KMS-11 (cell line): ENCODE results near the gene SCAMP3.

ENCODE experiments used
- H2AFZ ChIP-seq: fragments of 200-600 bp; sonication (generic); 2 replicates; pipeline ENCODE4 v1.6.1; 2016; ENCODE audit warnings: antibody characterized with exemption, mixed run types, low read depth
- H3K27ac ChIP-seq: fragments of 200-600 bp; sonication (generic); 2 replicates; pipeline ENCODE4 v1.6.1; 2016; ENCODE audit warnings: mild to moderate bottlenecking, mixed run types
- H3K27me3 ChIP-seq: fragments of 200-600 bp; sonication (generic); 2 replicates; pipeline ENCODE4 v1.6.1; 2017; ENCODE audit warnings: mild to moderate bottlenecking, low read depth, mixed run types, moderate library complexity; ENCODE audit not compliant: insufficient read depth
- H3K36me3 ChIP-seq: fragments of 200-600 bp; sonication (generic); 2 replicates; pipeline ENCODE4 v1.6.1; 2017; ENCODE audit warnings: mild to moderate bottlenecking, mixed run types; ENCODE audit not compliant: insufficient read depth
- H3K4me1 ChIP-seq: fragments of 200-600 bp; sonication (generic); 2 replicates; pipeline ENCODE4 v1.6.1; 2016; ENCODE audit warnings: mild to moderate bottlenecking, low read depth, mixed run types; ENCODE audit not compliant: poor library complexity, severe bottlenecking
- H3K4me2 ChIP-seq: fragments of 200-600 bp; sonication (generic); 2 replicates; pipeline ENCODE4 v1.7.0; 2016; ENCODE audit warnings: mild to moderate bottlenecking, mixed run types
- H3K4me3 ChIP-seq: fragments of 200-600 bp; sonication (generic); IDR thresholded peaks from 2 replicates; pipeline ENCODE4 v1.6.1; 2017; ENCODE audit warnings: low read depth, low read length, mixed read lengths; ENCODE audit not compliant: insufficient read depth
- H3K79me2 ChIP-seq: fragments of 200-600 bp; sonication (generic); 2 replicates; pipeline ENCODE4 v1.6.1; 2016; ENCODE audit warnings: low read depth, mixed run types; ENCODE audit not compliant: insufficient read depth
- H3K9ac ChIP-seq: fragments of 200-600 bp; sonication (generic); 2 replicates; pipeline ENCODE4 v1.6.1; 2016; ENCODE audit warnings: mild to moderate bottlenecking, mixed run types
- H4K20me1 ChIP-seq: fragments of 200-600 bp; sonication (generic); 2 replicates; pipeline ENCODE4 v1.6.1; 2016; ENCODE audit warnings: mild to moderate bottlenecking, mixed run types; ENCODE audit not compliant: insufficient read depth
- TF ChIP-seq, protein P1 (sequence below): fragments of 200-600 bp; sonication (generic); conservative IDR thresholded peaks from 2 replicates; pipeline ENCODE4 v1.6.1; 2017; ENCODE audit warnings: low read depth, mild to moderate bottlenecking, antibody characterized with exemption, low read length, moderate library complexity, mixed read lengths

SCAMP3 gene

DNA sequence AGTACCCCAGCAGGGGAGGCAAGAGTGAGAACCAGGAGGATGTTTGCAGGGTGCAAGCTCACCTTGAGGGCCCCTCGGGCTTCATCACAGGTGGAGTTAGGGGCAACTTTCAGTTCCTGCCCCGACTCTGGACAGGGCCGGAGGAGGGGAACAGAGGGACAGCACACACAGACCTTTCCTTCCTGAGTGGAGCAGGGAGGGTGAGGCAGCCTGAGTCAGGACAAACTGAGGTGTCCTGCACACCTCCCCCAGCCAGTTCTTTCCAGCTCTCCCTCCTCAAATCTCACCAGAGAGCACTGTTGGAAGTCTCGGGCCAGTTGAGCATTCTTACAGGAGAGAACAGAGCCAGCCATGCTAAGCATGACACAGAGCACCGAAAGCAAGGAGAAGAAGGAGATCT is 8.4 kb downstream of the SCAMP3 start:
- Histone ChIP-seq H3K4me3 (no peak overlapping the region), H3K27me3 (no peaks in the 10 kb centered on the region), H3K4me2 (peak overlapping the region; percentile 91; the same call in 1 of the 2 replicates), H3K36me3 (peaks cover 3% of the 10 kb centered on the region; the same call in 1 of the 2 replicates), H4K20me1 (no peaks in the 10 kb centered on the region), H3K9ac (no peak overlapping the region), H3K27ac (no peak overlapping the region), H2AFZ (no peak overlapping the region), H3K79me2 (no peaks in the 10 kb centered on the region), H3K4me1 (peaks cover 31% of the 10 kb centered on the region)
- TF ChIP-seq, protein P1, sequence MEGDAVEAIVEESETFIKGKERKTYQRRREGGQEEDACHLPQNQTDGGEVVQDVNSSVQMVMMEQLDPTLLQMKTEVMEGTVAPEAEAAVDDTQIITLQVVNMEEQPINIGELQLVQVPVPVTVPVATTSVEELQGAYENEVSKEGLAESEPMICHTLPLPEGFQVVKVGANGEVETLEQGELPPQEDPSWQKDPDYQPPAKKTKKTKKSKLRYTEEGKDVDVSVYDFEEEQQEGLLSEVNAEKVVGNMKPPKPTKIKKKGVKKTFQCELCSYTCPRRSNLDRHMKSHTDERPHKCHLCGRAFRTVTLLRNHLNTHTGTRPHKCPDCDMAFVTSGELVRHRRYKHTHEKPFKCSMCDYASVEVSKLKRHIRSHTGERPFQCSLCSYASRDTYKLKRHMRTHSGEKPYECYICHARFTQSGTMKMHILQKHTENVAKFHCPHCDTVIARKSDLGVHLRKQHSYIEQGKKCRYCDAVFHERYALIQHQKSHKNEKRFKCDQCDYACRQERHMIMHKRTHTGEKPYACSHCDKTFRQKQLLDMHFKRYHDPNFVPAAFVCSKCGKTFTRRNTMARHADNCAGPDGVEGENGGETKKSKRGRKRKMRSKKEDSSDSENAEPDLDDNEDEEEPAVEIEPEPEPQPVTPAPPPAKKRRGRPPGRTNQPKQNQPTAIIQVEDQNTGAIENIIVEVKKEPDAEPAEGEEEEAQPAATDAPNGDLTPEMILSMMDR: no peak

GRCh38 chr1:155253208-155253607 is 9.0 kb downstream of the SCAMP3 start:
- Histone ChIP-seq H3K79me2 (no peaks in the 10 kb centered on the region), H3K9ac (no peak overlapping the region), H3K27me3 (no peaks in the 10 kb centered on the region), H3K4me1 (peaks cover 31% of the 10 kb centered on the region), H2AFZ (no peak overlapping the region), H4K20me1 (no peaks in the 10 kb centered on the region), H3K36me3 (peaks cover 3% of the 10 kb centered on the region; the same call in 1 of the 2 replicates), H3K4me2 (no peak overlapping the region), H3K4me3 (no peak overlapping the region), H3K27ac (no peak overlapping the region)
- TF ChIP-seq, protein P1: no peak

GRCh38 chr1:155251566-155251965 is 10.6 kb downstream of the SCAMP3 start:
- no peaks in the 10 kb centered on the region for H3K36me3 ChIP-seq
- H3K4me1 ChIP-seq: peaks cover 31% of the 10 kb centered on the region

DNA sequence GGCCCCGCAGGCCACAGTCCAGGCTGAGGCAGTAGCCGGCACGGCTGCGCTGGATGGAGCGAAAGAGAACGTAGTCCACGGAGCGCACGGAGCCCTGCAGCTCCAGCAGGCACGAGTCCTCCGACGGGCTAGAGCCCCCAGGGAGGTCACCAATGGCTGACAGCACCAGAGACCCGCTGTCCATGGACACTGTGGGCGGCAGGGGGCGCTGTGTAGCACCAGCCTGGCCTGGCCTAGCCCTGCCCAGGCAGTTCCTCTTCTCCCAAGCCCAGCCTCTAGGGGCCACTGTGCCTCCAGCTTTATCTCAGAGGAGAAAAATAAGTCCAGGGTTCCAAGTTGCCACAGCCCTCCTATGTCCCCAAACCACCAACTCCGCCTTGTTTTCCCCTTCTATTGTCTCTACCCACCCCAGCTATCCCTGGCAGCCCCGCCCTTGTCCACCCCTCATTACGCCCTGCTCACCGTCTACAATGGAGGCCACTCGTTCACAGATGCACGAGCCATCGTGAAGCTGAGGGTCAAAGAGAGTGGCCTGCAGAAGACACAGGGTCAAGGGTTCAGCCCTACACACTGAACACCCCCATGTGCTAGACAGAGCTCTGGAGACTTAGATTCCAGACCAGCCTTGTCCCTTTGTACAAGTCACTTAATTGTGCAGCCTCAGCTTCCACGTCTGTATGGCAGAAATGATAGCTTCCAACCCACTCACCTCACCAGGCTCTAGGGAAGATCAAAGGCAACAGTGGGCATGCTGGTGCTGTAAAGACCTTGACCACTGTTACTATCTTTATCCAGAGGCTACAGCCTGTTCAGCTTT is 11.3 kb downstream of the SCAMP3 start:
- TF ChIP-seq, protein P1: peak; percentile 100
- Histone ChIP-seq H3K4me3 (peak overlapping the region; percentile 98), H3K9ac (peak overlapping the region; percentile 72), H3K27me3 (no peaks in the 10 kb centered on the region), H3K4me1 (peaks cover 33% of the 10 kb centered on the region), H2AFZ (peak overlapping the region; percentile 99), H4K20me1 (no peaks in the 10 kb centered on the region), H3K4me2 (peak overlapping the region; percentile 91), H3K36me3 (no peaks in the 10 kb centered on the region), H3K27ac (peak overlapping the region; percentile 30), H3K79me2 (no peaks in the 10 kb centered on the region)

More at GRCh38 chr1:155251566-155251965, 10.6 kb downstream of the SCAMP3 start:
- H3K4me3 ChIP-seq: no peak overlapping the region
- TF ChIP-seq, protein P1: no peak
- H3K79me2 ChIP-seq: no peaks in the 10 kb centered on the region
- no peaks in the 10 kb centered on the region for H4K20me1 ChIP-seq
- H3K27ac ChIP-seq: no peak overlapping the region
- no peak overlapping the region for H3K4me2 ChIP-seq
- H2AFZ ChIP-seq: no peak overlapping the region
- no peaks in the 10 kb centered on the region for H3K27me3 ChIP-seq
- H3K9ac ChIP-seq: no peak overlapping the region
